Coronary artery (tissue), 2 donors: ENCODE measurements around the gene ATP5IF1.

ENCODE experiments used
- DNase-seq: peaks from one replicate; pipeline ENCODE4 v3.0.0-alpha.2; 2017; ENCODE audit warnings: low spot score
- H3K27ac ChIP-seq, 2 donors: fragments of 200-600 bp; sonication (generic); one replicate each; pipeline ENCODE4 v1.5.1; 2016 to 2019
- H3K4me3 ChIP-seq: fragments of 200-600 bp; sonication (generic); 2 replicates; pipeline ENCODE4 v1.5.1; 2016; ENCODE audit warnings: mild to moderate bottlenecking, moderate library complexity
- CTCF ChIP-seq: fragments of 200-600 bp; sonication (generic); IDR thresholded peaks from one replicate; pipeline ENCODE4 v1.5.1; 2019; ENCODE audit warnings: antibody characterized with exemption

The ATP5IF1 gene

GRCh38 chr1:28247612-28248272 is 11.8 kb downstream of the ATP5IF1 start:
- peak overlapping the region; percentile 66 for H3K4me3 ChIP-seq
- TF ChIP-seq CTCF: no peak
- no peak for DNase-seq

GRCh38 chr1:28248273-28249012 is 12.5 kb downstream of the ATP5IF1 start:
- Histone ChIP-seq H3K4me3 (no peak overlapping the region), H3K27ac (peak overlapping the region; percentile 35 to 79)
- peak; percentile 81 for TF ChIP-seq CTCF
- DNase-seq: peak; percentile 84

More at GRCh38 chr1:28247612-28248272, 11.8 kb downstream of the ATP5IF1 start:
- H3K27ac ChIP-seq: peak overlapping the region; percentile 35 to 79

GRCh38 chr1:28249013-28249865 is 13.3 kb downstream of the ATP5IF1 start:
- no peak for DNase-seq
- TF ChIP-seq CTCF: no peak
- peak overlapping the region; percentile 35 to 79 for H3K27ac ChIP-seq
- no peak overlapping the region for H3K4me3 ChIP-seq

DNA sequence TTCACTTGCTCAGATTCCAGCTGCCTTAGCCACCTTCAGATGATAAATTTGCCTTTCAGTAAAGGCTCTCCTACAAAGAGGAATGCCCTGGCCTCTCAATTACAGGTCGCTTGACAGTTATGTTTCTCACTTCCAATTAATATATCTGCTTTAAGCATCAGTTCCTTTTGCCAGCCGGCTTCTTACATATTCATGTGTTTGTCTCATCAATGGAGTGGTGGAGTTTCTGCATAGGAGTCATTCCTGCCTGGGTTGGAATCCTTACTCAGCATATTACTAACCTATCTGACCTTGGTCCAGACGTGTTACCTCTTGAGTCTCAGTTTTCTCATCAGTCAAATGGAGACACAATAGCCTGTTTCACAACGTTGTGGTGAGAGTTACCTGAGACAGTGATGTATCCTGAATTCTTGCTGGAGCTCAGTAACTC is 14.0 kb downstream of the ATP5IF1 start:
- TF ChIP-seq CTCF: no peak
- Histone ChIP-seq H3K4me3 (no peak overlapping the region), H3K27ac (no peak overlapping the region)
- no peak for DNase-seq

DNA sequence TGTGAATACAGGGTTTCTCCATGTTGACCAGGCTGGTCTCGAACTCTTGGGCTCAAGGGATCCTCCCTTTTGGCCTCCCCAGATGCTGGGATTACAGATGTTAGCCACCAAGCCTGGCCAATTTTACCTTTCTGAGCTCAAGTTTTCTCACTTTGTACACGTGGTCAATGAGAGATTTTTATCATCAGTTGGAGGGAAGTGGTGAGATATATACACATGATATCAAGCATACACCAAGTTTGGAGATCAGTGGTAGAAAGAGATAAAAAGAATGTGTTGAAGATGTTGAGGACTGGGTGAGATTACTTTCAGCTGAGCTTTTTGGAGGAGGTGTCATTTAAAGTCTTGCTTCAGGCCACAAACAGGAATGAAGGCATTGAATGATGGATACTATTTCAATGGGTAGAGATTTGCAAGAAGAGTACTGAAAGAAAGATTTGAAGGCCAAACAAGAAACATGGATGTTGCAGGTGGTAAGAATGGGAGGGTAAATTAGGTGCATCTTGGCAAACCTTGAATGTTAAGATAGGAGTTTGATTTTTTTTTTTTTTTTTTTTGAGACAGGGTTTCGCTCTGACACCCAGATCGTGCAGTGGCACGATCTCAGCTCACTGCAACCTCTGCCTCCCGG is 20.4 kb downstream of the ATP5IF1 start:
- no peak overlapping the region for H3K27ac ChIP-seq
- DNase-seq: no peak
- no peak overlapping the region for H3K4me3 ChIP-seq
- no peak for TF ChIP-seq CTCF

DNA sequence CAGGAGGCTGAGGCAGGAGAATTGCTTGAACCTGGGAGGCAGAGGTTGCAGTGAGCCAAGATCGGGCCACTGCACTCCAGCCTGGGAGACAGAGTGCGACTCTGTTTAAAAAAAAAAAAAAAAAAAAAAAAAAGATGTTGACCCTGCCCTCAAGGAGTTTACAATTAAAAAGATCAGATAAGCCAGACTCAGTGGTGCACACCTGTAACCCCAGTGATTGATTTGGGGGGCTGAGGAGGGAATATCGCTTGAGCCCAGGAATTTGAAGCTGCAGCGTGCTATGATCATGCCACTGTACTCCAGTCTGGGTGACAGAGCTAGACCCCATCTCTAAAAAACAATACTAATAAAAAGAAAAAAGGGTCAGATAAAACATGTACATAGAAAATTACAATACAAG is 21.8 kb downstream of the ATP5IF1 start:
- no peak for TF ChIP-seq CTCF
- no peak overlapping the region for H3K27ac ChIP-seq
- no peak for DNase-seq
- no peak overlapping the region for H3K4me3 ChIP-seq
